Measurements from ENCODE around the gene SPRYD7. TPM values are rescaled to one million over a fixed set of nuclear protein-coding genes. Genes with fewer than 3 reads are reported as not detected.

SPRYD7 gene
- polyA plus RNA-seq, 1 of the 3 experiments (the other 2 are of a cell fraction): 8.6 TPM

DNA sequence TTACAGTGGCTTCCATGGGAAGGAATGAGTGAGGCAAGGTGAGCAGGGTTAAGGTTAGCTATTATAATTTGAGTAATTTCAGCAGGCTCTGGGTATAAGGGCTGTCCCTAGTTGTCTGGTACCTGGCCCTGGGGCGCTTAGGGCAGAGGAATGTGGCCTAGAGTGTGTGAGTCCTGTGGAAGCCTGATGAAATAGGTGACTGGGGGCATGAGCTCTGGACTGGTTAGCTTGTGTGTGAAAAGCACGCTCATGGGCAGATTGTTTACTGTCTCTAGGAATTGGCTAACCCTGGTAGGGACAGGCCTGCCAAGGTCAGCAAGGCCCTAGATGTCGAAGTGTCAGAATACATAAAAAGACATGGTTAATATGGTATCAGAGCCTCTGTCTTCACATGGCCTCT is 42.5 kb downstream of the SPRYD7 start:
- no peak overlapping the region for H3K4me2 ChIP-seq
- H3K9me3 ChIP-seq: no peaks in the 10 kb centered on the region
- no peak overlapping the region for H2AFZ ChIP-seq (ENCODE audit: low read depth)
- DNase-seq: no peak
- no peaks in the 10 kb centered on the region for H3K79me2 ChIP-seq (ENCODE audit: insufficient read depth)
- no peak overlapping the region for H3K9ac ChIP-seq
- H3K4me1 ChIP-seq (ENCODE audit: control insufficient read depth in 1 of 2, insufficient read depth in 2 of 2, low read depth in 1 of 2, low read length in 1 of 2): no peaks in the 10 kb centered on the region
- H4K20me1 ChIP-seq (ENCODE audit: insufficient read depth): no peaks in the 10 kb centered on the region
- H3K27ac ChIP-seq (ENCODE audit: low read depth in 2 of 2, low read length in 1 of 2): no peak overlapping the region
- H3K4me3 ChIP-seq (ENCODE audit: low read depth in 2 of 2, low read length in 1 of 2): no peak overlapping the region
- POLR2A ChIA-PET: no interaction called here
- no peaks in the 10 kb centered on the region for H3K27me3 ChIP-seq (ENCODE audit: insufficient read depth)
- 62% methylated on average over 3 of the region's 3 CpGs for WGBS (ENCODE audit: low lambda C conversion rate)
- no peaks in the 10 kb centered on the region for H3K36me3 ChIP-seq (replicated peaks in 1 of 2; ENCODE audit: control insufficient read depth in 1 of 2, insufficient read depth in 2 of 2, low read length in 1 of 2)
- TF ChIP-seq, protein P1, sequence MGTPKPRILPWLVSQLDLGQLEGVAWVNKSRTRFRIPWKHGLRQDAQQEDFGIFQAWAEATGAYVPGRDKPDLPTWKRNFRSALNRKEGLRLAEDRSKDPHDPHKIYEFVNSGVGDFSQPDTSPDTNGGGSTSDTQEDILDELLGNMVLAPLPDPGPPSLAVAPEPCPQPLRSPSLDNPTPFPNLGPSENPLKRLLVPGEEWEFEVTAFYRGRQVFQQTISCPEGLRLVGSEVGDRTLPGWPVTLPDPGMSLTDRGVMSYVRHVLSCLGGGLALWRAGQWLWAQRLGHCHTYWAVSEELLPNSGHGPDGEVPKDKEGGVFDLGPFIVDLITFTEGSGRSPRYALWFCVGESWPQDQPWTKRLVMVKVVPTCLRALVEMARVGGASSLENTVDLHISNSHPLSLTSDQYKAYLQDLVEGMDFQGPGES (IDR thresholded peaks at IDR 0.05; ENCODE audit: low read depth, low read length): no peak
- TF ChIP-seq NRF1 (IDR thresholded peaks at IDR 0.05; ENCODE audit: low read depth, low read length) (no peak), NFIC (IDR thresholded peaks at IDR 0.05; ENCODE audit: borderline replicate concordance) (no peak), GABPA (IDR thresholded peaks at IDR 0.05; ENCODE audit: low read depth) (no peak), FOXJ3 (CRISPR knock-in tag; IDR thresholded peaks at IDR 0.05) (no peak), PBX3 (IDR thresholded peaks at IDR 0.05) (no peak), EZH2phosphoT487 (IDR thresholded peaks at IDR 0.05; ENCODE audit: borderline replicate concordance, low read depth) (no peak), RCOR1 (IDR thresholded peaks at IDR 0.05; ENCODE audit: low read length) (no peak), RAD21 (IDR thresholded peaks at IDR 0.05; ENCODE audit: low read length) (no peak), CHD2 (IDR thresholded peaks at IDR 0.05; ENCODE audit: low read length, partially characterized antibody) (no peak), MXI1 (IDR thresholded peaks at IDR 0.05; ENCODE audit: low read depth, low read length) (no peak), TEAD4 (IDR thresholded peaks at IDR 0.05; ENCODE audit: borderline replicate concordance, insufficient read depth) (no peak), REST (IDR thresholded peaks at IDR 0.05; ENCODE audit: low read depth, low read length) (no peak)
- CTCF ChIA-PET: no interaction called here
- no peaks in the 10 kb centered on the region for H3F3A ChIP-seq (replicated peaks; ENCODE audit: insufficient read depth)
- H3K9me2 ChIP-seq: no peaks in the 10 kb centered on the region

Data from SK-N-SH (cell line).